Right cardiac atrium (tissue), 5 donors: Measurements from ENCODE around the gene SYNCRIP. TPM values are rescaled to one million over a fixed set of nuclear protein-coding genes. Genes with fewer than 3 reads are reported as not detected.
"Not testable (repeated sequence)": the region's sequence is repeated elsewhere in the genome, so short reads cannot be mapped to it uniquely, and the experiment has no call there.

Experiments used
- ATAC-seq, 2 donors: fragments of 200-7000 bp; cut with Tn5 transposase; one replicate each; pipeline versions ENCODE4 v1.8.0 to v1.9.1; 2020; ENCODE audit warnings: moderate library complexity in 2 of 2, mild to moderate bottlenecking in 1 of 2
- DNase-seq, 3 donors: peaks; one replicate each; pipeline ENCODE4 v3.0.0-alpha.2; 2020
- H3K27ac ChIP-seq: one replicate; pipeline ENCODE4 v1.5.1; 2013; ENCODE audit warnings: mild to moderate bottlenecking, low read length, control low read depth, moderate library complexity
- H3K27me3 ChIP-seq: one replicate; pipeline ENCODE4 v1.6.1; 2013; ENCODE audit not compliant: control insufficient read depth, insufficient read depth
- H3K4me1 ChIP-seq: one replicate; pipeline ENCODE4 v1.6.1; 2013; ENCODE audit warnings: low read length; ENCODE audit not compliant: control insufficient read depth, insufficient read depth
- H3K4me3 ChIP-seq: one replicate; pipeline ENCODE4 v1.5.1; 2013; ENCODE audit warnings: low read length, control low read depth
- H3K9me3 ChIP-seq: one replicate; pipeline ENCODE4 v1.6.1; 2013; ENCODE audit warnings: low read length; ENCODE audit not compliant: control insufficient read depth
- WGBS: extraction: QIAGEN DNeasy Blood & Tissue Kit; methylation state at CpG from one replicate; pipeline ENCODE4 v1.1.7; 2013; 5-methylcytosine and 5-hydroxymethylcytosine counted together
- intact Hi-C, 4 donors: fragments of 100-400 bp; cut with DNase I; formaldehyde crosslinking; loops; one replicate each; pipeline versions ENCODE4 v1.11.0 to v1.14.0; 2022 to 2023
- long read RNA-seq, 4 donors: library from polyadenylated mRNA; unstranded; transcript quantifications; one replicate each; pipeline ENCODE4 v2.0.0, GENCODE V29; 2020 to 2021
- polyA plus RNA-seq: library from polyadenylated mRNA; stranded (reverse); fragments of 200-250 nt; gene quantifications from one replicate; pipeline ENCODE4 v1.2.3, GENCODE V29; 2013
- total RNA-seq, 4 donors: library from RNA; stranded (reverse); fragmentation: NEBNext Ultra II Directional; extraction: Animal tissue kit (Norgen Biotek cat#: 25700); gene quantifications; one replicate each; pipeline ENCODE4 v1.2.1, GENCODE V29; 2021
- donor health status: healthy with polysubstance abuse.
- donor health status: DM: no; HTN: yes; CAD: no.
- donor health status: DM: no; HTN: no; CAD: no.
- donor health status: DM: no; HTN: yes; CAD: no; lungs with severe emphysema.
- donor health status: DM: yes; HTN: yes; CAD: no.

Gene SYNCRIP
- total RNA-seq (10 to 100 TPM; 60.8 to 89.5 (median 65.7) TPM), polyA plus RNA-seq (31.7 TPM)
- long read RNA-seq, donor 1, full-length matches to known transcripts = 29 of 59 reads
- long read RNA-seq, donor 1, partial matches to known transcripts = 13 of 59 reads
- long read RNA-seq, donor 1, other reads (novel, unspliced or antisense) = 17 of 59 reads
- long read RNA-seq, donor 2, full-length matches to known transcripts = 12 of 28 reads
- long read RNA-seq, donor 2, partial matches to known transcripts = 4 of 28 reads
- long read RNA-seq, donor 2, other reads (novel, unspliced or antisense) = 12 of 28 reads
- long read RNA-seq, donor 3, full-length matches to known transcripts = 17 of 97 reads
- long read RNA-seq, donor 3, partial matches to known transcripts = 60 of 97 reads
- long read RNA-seq, donor 3, other reads (novel, unspliced or antisense) = 20 of 97 reads
- long read RNA-seq, donor 4, full-length matches to known transcripts = 18 of 30 reads
- long read RNA-seq, donor 4, partial matches to known transcripts = 5 of 30 reads
- long read RNA-seq, donor 4, other reads (novel, unspliced or antisense) = 7 of 30 reads

- DNase-seq (peak; percentile 100), ATAC-seq (peak; percentile 93 to 95)
- WGBS = under 1% methylated on average over 76 of the region's 76 CpGs
- Histone ChIP-seq H3K27ac (peak within 1 kb of the TSS; percentile 100), H3K4me3 (peak within 1 kb of the TSS; percentile 82), H3K9me3 (no peaks in the 10 kb centered on the region), H3K4me1 (no peaks in the 10 kb centered on the region), H3K27me3 (no peaks in the 10 kb centered on the region)
- intact Hi-C loops = loop anchor here in 3 of 4 donors (2.0 to 5.0 kb wide), 3 partner anchors 34 to 51 kb away; partner anchors contain the start of gene SNX14 (in 1 of the 3)
Observed at GRCh38 chr6:85642774-85643536, at the start of gene SYNCRIP. Gene SYNCRIP (minus strand): TSS chr6:85642886. CDS start chr6:85641439, 1,447 bp downstream.

- no peaks in the 10 kb centered on the region for H3K9me3 ChIP-seq
- no peaks in the 10 kb centered on the region for H3K4me1 ChIP-seq
- no peak overlapping the region for H3K4me3 ChIP-seq
- WGBS = 96% methylated on average over 1 of the region's 1 CpG
- DNase-seq (no peak), ATAC-seq (no peak)
- no peak overlapping the region for H3K27ac ChIP-seq
- H3K27me3 ChIP-seq = no peaks in the 10 kb centered on the region
- intact Hi-C loops = no loop called here
Observed at GRCh38 chr6:85691478-85691877, 48.8 kb upstream of the SYNCRIP start.

GRCh38 chr6:85690071-85690470, 47.4 kb upstream of the SYNCRIP start:
- DNase-seq (no peak), ATAC-seq (no peak)
- no peaks in the 10 kb centered on the region for H3K4me1 ChIP-seq
- intact Hi-C loops = no loop called here
- H3K27me3 ChIP-seq = no peaks in the 10 kb centered on the region
- H3K27ac ChIP-seq = no peak overlapping the region
- H3K4me3 ChIP-seq = no peak overlapping the region
- no peaks in the 10 kb centered on the region for H3K9me3 ChIP-seq

- no peaks in the 10 kb centered on the region for H3K9me3 ChIP-seq
- H3K4me3 ChIP-seq = no peak overlapping the region
- DNase-seq (no peak), ATAC-seq (no peak)
- intact Hi-C loops = no loop called here
- H3K27ac ChIP-seq = no peak overlapping the region
- H3K4me1 ChIP-seq = no peaks in the 10 kb centered on the region
- no peaks in the 10 kb centered on the region for H3K27me3 ChIP-seq
- WGBS = 92% methylated on average over 4 of the region's 4 CpGs
Observed at GRCh38 chr6:85685713-85686112, 43.0 kb upstream of the SYNCRIP start.

GRCh38 chr6:85684809-85685171, 42.1 kb upstream of the SYNCRIP start:
- no peak overlapping the region for H3K4me3 ChIP-seq
- H3K4me1 ChIP-seq = no peaks in the 10 kb centered on the region
- intact Hi-C loops = no loop called here
- H3K27ac ChIP-seq = no peak overlapping the region
- DNase-seq (no peak), ATAC-seq (no peak)
- H3K9me3 ChIP-seq = no peaks in the 10 kb centered on the region
- no peaks in the 10 kb centered on the region for H3K27me3 ChIP-seq
- WGBS = 89% methylated on average over 2 of the region's 2 CpGs

GRCh38 chr6:85684133-85684808, 41.6 kb upstream of the SYNCRIP start:
- H3K9me3 ChIP-seq = no peaks in the 10 kb centered on the region
- intact Hi-C loops = no loop called here
- no peak overlapping the region for H3K27ac ChIP-seq
- WGBS = 68% methylated on average over 2 of the region's 2 CpGs
- no peaks in the 10 kb centered on the region for H3K27me3 ChIP-seq
- no peak overlapping the region for H3K4me3 ChIP-seq
- no peak for ATAC-seq
- no peaks in the 10 kb centered on the region for H3K4me1 ChIP-seq
- DNase-seq = no peak

GRCh38 chr6:85681899-85682298, 39.2 kb upstream of the SYNCRIP start:
- ATAC-seq, intact Hi-C loops, H3K9me3 ChIP-seq, H3K27ac ChIP-seq, DNase-seq, H3K27me3 ChIP-seq, H3K4me3 ChIP-seq, H3K4me1 ChIP-seq: not testable (repeated sequence)
- WGBS = over 99% methylated on average over 4 of the region's 4 CpGs

- no peak for DNase-seq
- Histone ChIP-seq H3K9me3 (no peaks in the 10 kb centered on the region), H3K27me3 (no peaks in the 10 kb centered on the region), H3K4me3 (no peak overlapping the region), H3K4me1 (no peaks in the 10 kb centered on the region), H3K27ac (no peak overlapping the region)
- intact Hi-C loops = no loop called here
- ATAC-seq = no peak
- WGBS = 89% methylated on average over 7 of the region's 7 CpGs
Observed at GRCh38 chr6:85680388-85680787, 37.7 kb upstream of the SYNCRIP start.

GRCh38 chr6:85679445-85680123, 36.9 kb upstream of the SYNCRIP start:
- Histone ChIP-seq H3K4me3 (peak overlapping the region; percentile 44), H3K4me1 (no peaks in the 10 kb centered on the region), H3K27me3 (no peaks in the 10 kb centered on the region), H3K9me3 (no peaks in the 10 kb centered on the region), H3K27ac (no peak overlapping the region)
- WGBS = 25% methylated on average over 14 of the region's 14 CpGs
- intact Hi-C loops = loop anchor here in 3 of 4 donors (2.0 to 5.0 kb wide), 3 partner anchors 37 to 87 kb away; partner anchors contain the start of genes SNX14 (in 2 of the 3) and SYNCRIP (in 2 of the 3)
- ATAC-seq (no peak), DNase-seq (no peak)
